Endothelial cell of umbilical vein (primary cell): ENCODE measurements around the gene GTPBP3. TPM values are rescaled to one million over a fixed set of nuclear protein-coding genes. Genes with fewer than 3 reads are reported as not detected.
"Not testable (repeated sequence)": the region's sequence is repeated elsewhere in the genome, so short reads cannot be mapped to it uniquely, and the experiment has no call there.

Experiments
- BruUV-seq: library from RNA; stranded (reverse); fragments of 400-500 nt; replicated peaks from 2 replicates; lab custom pipeline; 2021; lab: Mats Ljungman, UMichigan
- CTCF ChIA-PET: fragments of 300-600, 350-600 bp; sonication (Branson Sonifier 250); formaldehyde crosslinking; loops from one replicate; lab custom pipeline; 2021; ENCODE audit warnings: antibody characterized with exemption, inconsistent platforms; lab: Charles Lee
- POLR2A ChIA-PET: fragments of 300-600, 350-600 bp; sonication (Branson Sonifier 250); formaldehyde crosslinking; loops from one replicate; lab custom pipeline; 2021; ENCODE audit warnings: antibody characterized with exemption, inconsistent platforms; lab: Charles Lee
- DNase-seq: peaks from one replicate; pipeline ENCODE4 v3.0.0-alpha.2; 2011; ENCODE audit warnings: low read depth, low spot score
- FAIRE-seq: peaks from 2 replicates; lab custom pipeline; 2011; peaks lifted over from hg19 to GRCh38; lab: Jason Lieb, UNC
- H2AFZ ChIP-seq: 2 replicates; pipeline ENCODE4 v1.6.0; 2012; ENCODE audit warnings: low read depth, low read length, control low read depth, inconsistent platforms
- H3K27ac ChIP-seq: 2 replicates; pipeline ENCODE4 v1.5.1; 2011; ENCODE audit warnings: low read depth, mild to moderate bottlenecking, control low read depth, low read length, moderate library complexity; ENCODE audit not compliant: insufficient read depth
- H3K27me3 ChIP-seq, 2 experiments: 2 replicates each; pipeline versions ENCODE4 v1.6.0 to v1.6.1; 2011; ENCODE audit warnings: low read length in 2 of 2, mixed read lengths in 1 of 2; ENCODE audit not compliant: control insufficient read depth in 2 of 2, insufficient read depth in 2 of 2
- H3K36me3 ChIP-seq, 2 experiments: 2 replicates in 1 of 2; 3 replicates in 1 of 2; pipeline ENCODE4 v1.5.1; 2011; ENCODE audit warnings: low read length in 2 of 2, mild to moderate bottlenecking in 1 of 2, moderate library complexity in 1 of 2; ENCODE audit not compliant: control insufficient read depth in 2 of 2, insufficient read depth in 2 of 2; ENCODE audit errors: extremely low read depth in 1 of 2
- H3K4me1 ChIP-seq: 3 replicates; pipeline ENCODE4 v1.5.1; 2011; ENCODE audit warnings: mild to moderate bottlenecking, low read length; ENCODE audit not compliant: control insufficient read depth, insufficient read depth; ENCODE audit errors: extremely low read depth
- H3K4me2 ChIP-seq: 2 replicates; pipeline ENCODE4 v1.6.1; 2011; ENCODE audit warnings: low read length, control low read depth, mixed read lengths; ENCODE audit not compliant: insufficient read depth
- H3K4me3 ChIP-seq, 3 experiments: fragments of 200-600 bp in 1 of 3; sonication (generic), shearing (Covaris generic) in 1 of 3; replicated peaks in 1 of 3; 2 replicates each; pipeline ENCODE4 v1.5.1; 2011 to 2016; ENCODE audit warnings: control low read depth in 3 of 3, low read length in 3 of 3, mild to moderate bottlenecking in 2 of 3, inconsistent platforms in 1 of 3, low read depth in 1 of 3, moderate library complexity in 1 of 3; ENCODE audit not compliant: insufficient read depth in 1 of 3
- H3K79me2 ChIP-seq: 2 replicates; pipeline ENCODE4 v1.6.0; 2012; ENCODE audit warnings: low read length, inconsistent platforms; ENCODE audit not compliant: control insufficient read depth, insufficient read depth
- H3K9ac ChIP-seq: replicated peaks from 2 replicates; pipeline ENCODE3; 2011; ENCODE audit warnings: low read length, control low read depth; ENCODE audit not compliant: insufficient read depth; ENCODE audit errors: extremely low read depth
- H3K9me1 ChIP-seq: replicated peaks from 3 replicates; pipeline ENCODE4 v1.6.0; 2011; ENCODE audit warnings: mild to moderate bottlenecking, low read length; ENCODE audit not compliant: control insufficient read depth, insufficient read depth; ENCODE audit errors: extremely low read depth
- H3K9me3 ChIP-seq: replicated peaks from 2 replicates; pipeline ENCODE4 v1.5.1; 2012; ENCODE audit warnings: low read length, inconsistent platforms; ENCODE audit not compliant: control insufficient read depth, insufficient read depth
- H4K20me1 ChIP-seq: replicated peaks from 2 replicates; pipeline ENCODE3; 2011; ENCODE audit warnings: mild to moderate bottlenecking, low read length; ENCODE audit not compliant: control insufficient read depth, insufficient read depth; ENCODE audit errors: extremely low read depth
- EZH2 ChIP-seq: IDR thresholded peaks from 2 replicates; pipeline ENCODE4 v1.6.1; 2012; ENCODE audit warnings: borderline replicate concordance, low read depth, mild to moderate bottlenecking, moderate library complexity, low read length, inconsistent platforms; ENCODE audit not compliant: severe bottlenecking
- FOS ChIP-seq: IDR thresholded peaks from 2 replicates; pipeline ENCODE4 v1.6.1; 2011; ENCODE audit warnings: mild to moderate bottlenecking, low read length, moderate library complexity, borderline replicate concordance; ENCODE audit not compliant: insufficient read depth
- GATA2 ChIP-seq: IDR thresholded peaks from 2 replicates; pipeline ENCODE4 v1.7.0; 2011; ENCODE audit warnings: low read depth, mild to moderate bottlenecking, moderate library complexity, mixed read lengths, low read length; ENCODE audit not compliant: insufficient read length, insufficient read depth
- JUN ChIP-seq: IDR thresholded peaks from 2 replicates; pipeline ENCODE4 v1.6.1; 2011; ENCODE audit warnings: borderline replicate concordance, low read depth; ENCODE audit not compliant: insufficient read length, insufficient read depth
- MYC ChIP-seq: IDR thresholded peaks from one replicate; pipeline ENCODE4 v1.6.1; 2011; ENCODE audit warnings: mild to moderate bottlenecking, low read depth, low read length
- POLR2A ChIP-seq: IDR thresholded peaks from 2 replicates; pipeline ENCODE4 v1.6.1; 2012; ENCODE audit warnings: low read depth, mild to moderate bottlenecking, control low read depth, low read length
- POLR2AphosphoS5 ChIP-seq: IDR thresholded peaks from 2 replicates; pipeline ENCODE4 v1.6.1; 2012; ENCODE audit warnings: low read depth, mild to moderate bottlenecking, control low read depth, low read length, moderate library complexity; ENCODE audit not compliant: insufficient read depth
- dilution Hi-C: fragments of 300-500 bp; cut with MboI; formaldehyde crosslinking; loops from one replicate; pipeline ENCODE4 v1.15.0; 2019; ENCODE audit warnings: low sequenced_read_pairs; ENCODE audit not compliant: extremely low pct_ligation_motif_present
- intact Hi-C: fragments of 100-400 bp; cut with micrococcal nuclease; formaldehyde crosslinking; loops from one replicate; pipeline ENCODE4 v1.10.0; 2022
- polyA plus RNA-seq, 4 experiments: library from polyadenylated mRNA; depleted of rRNA in 3 of 4; stranded (reverse) in 3 of 4; unstranded in 1 of 4; fragments of >200 nt; gene quantifications; 2 replicates each; pipeline versions ENCODE4 v1.2.1 to v1.2.3, GENCODE V29; 2011 to 2012; ENCODE audit warnings: missing spikeins in 1 of 4
- total RNA-seq: library from RNA; stranded (reverse); gene quantifications from 2 replicates; pipeline ENCODE4 v1.2.3, GENCODE V29; 2021
- TF ChIP-seq, protein P1 (sequence below), 2 donors: IDR thresholded peaks; 1 replicate in 1 of 2; 2 replicates in 1 of 2; pipeline ENCODE4 v1.5.1; 2011; ENCODE audit warnings: low read length in 2 of 2, mild to moderate bottlenecking in 2 of 2, moderate library complexity in 2 of 2, control low read depth in 1 of 2, inconsistent platforms in 1 of 2, low read depth in 1 of 2; ENCODE audit not compliant: insufficient read depth in 1 of 2; ENCODE audit errors: extremely low read depth in 1 of 2
- TF ChIP-seq, protein P2 (sequence below): IDR thresholded peaks from 2 replicates; pipeline ENCODE4 v1.6.1; 2011; ENCODE audit not compliant: insufficient read depth, insufficient read length

GTPBP3 gene
- total and polyA plus RNA-seq, 2 donors (not counting 3 experiments of a cell fraction or from before 2014, with no cell fraction given), result 12.7 to 34.7 TPM

GRCh38 chr19:17359905-17360800 lies 22.8 kb downstream of the GTPBP3 start:
- no TSS peak for BruUV-seq

GRCh38 chr19:17363852-17364605 lies 26.7 kb downstream of the GTPBP3 start:
- H3K9me1 ChIP-seq, H3K4me2 ChIP-seq, H4K20me1 ChIP-seq, H3K4me3 ChIP-seq, H2AFZ ChIP-seq, FAIRE-seq, H3K4me1 ChIP-seq, DNase-seq, POLR2A ChIA-PET, H3K36me3 ChIP-seq, H3K9me3 ChIP-seq, H3K79me2 ChIP-seq, H3K9ac ChIP-seq, dilution Hi-C loops, BruUV-seq, intact Hi-C loops, H3K27me3 ChIP-seq, H3K27ac ChIP-seq: not testable (repeated sequence)
- CTCF ChIA-PET, result interaction anchor here (0.6 kb wide), 1 partner anchor 59 kb away, joined by 3 read pairs; no protein-coding TSS in a partner anchor

More at GRCh38 chr19:17359905-17360800, 22.8 kb downstream of the GTPBP3 start:
- H3K4me3 ChIP-seq, result no peak overlapping the region
- dilution Hi-C loops, result no loop called here
- H3K4me1 ChIP-seq, result no peaks in the 10 kb centered on the region
- no peaks in the 10 kb centered on the region for H4K20me1 ChIP-seq
- DNase-seq (no peak), FAIRE-seq (no peak)
- intact Hi-C loops, result no loop called here
- no peaks in the 10 kb centered on the region for H3K9me1 ChIP-seq
- ChIA-PET POLR2A (no interaction called here), CTCF (interaction anchor here (1.3 to 1.5 kb wide), 2 partner anchors 25 to 26 kb away, joined by 4 to 5 read pairs; no protein-coding TSS in a partner anchor)
- no peak overlapping the region for H3K4me2 ChIP-seq
- H3K9me3 ChIP-seq, result no peaks in the 10 kb centered on the region
- no peak for TF ChIP-seq JUN
- TF ChIP-seq GATA2, result no peak
- TF ChIP-seq POLR2A, result no peak
- TF ChIP-seq, protein P1, sequence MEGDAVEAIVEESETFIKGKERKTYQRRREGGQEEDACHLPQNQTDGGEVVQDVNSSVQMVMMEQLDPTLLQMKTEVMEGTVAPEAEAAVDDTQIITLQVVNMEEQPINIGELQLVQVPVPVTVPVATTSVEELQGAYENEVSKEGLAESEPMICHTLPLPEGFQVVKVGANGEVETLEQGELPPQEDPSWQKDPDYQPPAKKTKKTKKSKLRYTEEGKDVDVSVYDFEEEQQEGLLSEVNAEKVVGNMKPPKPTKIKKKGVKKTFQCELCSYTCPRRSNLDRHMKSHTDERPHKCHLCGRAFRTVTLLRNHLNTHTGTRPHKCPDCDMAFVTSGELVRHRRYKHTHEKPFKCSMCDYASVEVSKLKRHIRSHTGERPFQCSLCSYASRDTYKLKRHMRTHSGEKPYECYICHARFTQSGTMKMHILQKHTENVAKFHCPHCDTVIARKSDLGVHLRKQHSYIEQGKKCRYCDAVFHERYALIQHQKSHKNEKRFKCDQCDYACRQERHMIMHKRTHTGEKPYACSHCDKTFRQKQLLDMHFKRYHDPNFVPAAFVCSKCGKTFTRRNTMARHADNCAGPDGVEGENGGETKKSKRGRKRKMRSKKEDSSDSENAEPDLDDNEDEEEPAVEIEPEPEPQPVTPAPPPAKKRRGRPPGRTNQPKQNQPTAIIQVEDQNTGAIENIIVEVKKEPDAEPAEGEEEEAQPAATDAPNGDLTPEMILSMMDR (IDR thresholded peaks at IDR 0.05; ENCODE audit: extremely low read depth in 1 of 2, insufficient read depth in 1 of 2, low read depth in 1 of 2, low read length in 2 of 2), result no peak
- TF ChIP-seq FOS, result no peak
- TF ChIP-seq EZH2, result no peak
- TF ChIP-seq, protein P2, sequence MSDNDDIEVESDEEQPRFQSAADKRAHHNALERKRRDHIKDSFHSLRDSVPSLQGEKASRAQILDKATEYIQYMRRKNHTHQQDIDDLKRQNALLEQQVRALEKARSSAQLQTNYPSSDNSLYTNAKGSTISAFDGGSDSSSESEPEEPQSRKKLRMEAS, result no peak
- no peak for TF ChIP-seq MYC
- no peak for TF ChIP-seq POLR2AphosphoS5
- no peaks in the 10 kb centered on the region for H3K79me2 ChIP-seq
- no peak overlapping the region for H3K9ac ChIP-seq
- peaks cover 0 to 3% of the 10 kb centered on the region in 2 experiments for H3K27me3 ChIP-seq
- no peak overlapping the region for H3K27ac ChIP-seq
- no peak overlapping the region for H2AFZ ChIP-seq
- no peaks in the 10 kb centered on the region for H3K36me3 ChIP-seq
